PC-3 (cell line): ENCODE results near the gene TMEM121B. TPM values are rescaled to one million over a fixed set of nuclear protein-coding genes. Genes with fewer than 3 reads are reported as not detected.

Experiments
- ATAC-seq: fragments of 200-7000 bp; cut with Tn5 transposase; 2 replicates; pipeline ENCODE4 v1.9.1; 2020; ENCODE audit warnings: mild to moderate bottlenecking, moderate library complexity
- BruUV-seq: library from RNA; stranded (reverse); fragments of 400-500 nt; replicated peaks from 2 replicates; lab custom pipeline; 2021; lab: Mats Ljungman, UMichigan
- CTCF ChIA-PET: fragments of 300-600 bp; sonication (Branson Sonifier 250); formaldehyde crosslinking; loops from one replicate; lab custom pipeline; 2022; ENCODE audit warnings: antibody characterized with exemption; lab: Charles Lee
- POLR2A ChIA-PET: fragments of 300-600 bp; sonication (Branson Sonifier 250); formaldehyde crosslinking; loops from one replicate; lab custom pipeline; 2022; ENCODE audit warnings: antibody characterized with exemption; ENCODE audit not compliant: unreplicated experiment; lab: Charles Lee
- DNase-seq: peaks from one replicate; pipeline ENCODE4 v3.0.0-alpha.2; 2015
- H2AFZ ChIP-seq: fragments of 300-600 bp; sonication (generic); 2 replicates; pipeline ENCODE4 v1.6.0; 2016; ENCODE audit warnings: antibody characterized with exemption, low read length
- H3F3A ChIP-seq: fragments of 300-600 bp; sonication (generic); one replicate; pipeline ENCODE4 v1.6.0; 2017; ENCODE audit warnings: antibody characterized with exemption, low read length, control low read depth, mild to moderate bottlenecking; ENCODE audit not compliant: unreplicated experiment
- H3K27ac ChIP-seq: fragments of 300-600 bp; sonication (generic); 2 replicates; pipeline ENCODE4 v1.5.1; 2016; ENCODE audit warnings: mild to moderate bottlenecking, low read length
- H3K27me3 ChIP-seq: fragments of 300-600 bp; sonication (generic); 2 replicates; pipeline ENCODE4 v1.6.1; 2016; ENCODE audit warnings: low read length, mixed read lengths
- H3K36me3 ChIP-seq: fragments of 300-600 bp; sonication (generic); 2 replicates; pipeline ENCODE4 v1.6.1; 2016; ENCODE audit warnings: low read depth, mixed run types, low read length, mixed read lengths
- H3K4me1 ChIP-seq: fragments of 300-600 bp; sonication (generic); 2 replicates; pipeline ENCODE4 v1.5.1; 2016; ENCODE audit warnings: low read length; ENCODE audit not compliant: insufficient read depth
- H3K4me2 ChIP-seq: fragments of 300-600 bp; sonication (generic); 2 replicates; pipeline ENCODE4 v1.6.0; 2016; ENCODE audit warnings: low read length
- H3K4me3 ChIP-seq: fragments of 300-600 bp; sonication (generic); 2 replicates; pipeline ENCODE4 v1.5.1; 2016; ENCODE audit warnings: mild to moderate bottlenecking, low read length, mixed read lengths
- H3K79me2 ChIP-seq: fragments of 300-600 bp; sonication (generic); 2 replicates; pipeline ENCODE4 v1.6.1; 2017; ENCODE audit warnings: low read length, mixed read lengths
- H3K9ac ChIP-seq: fragments of 300-600 bp; sonication (generic); 2 replicates; pipeline ENCODE4 v1.6.0; 2016; ENCODE audit warnings: mild to moderate bottlenecking, low read length
- H3K9me2 ChIP-seq: fragments of 300-600 bp; sonication (generic); replicated peaks from 2 replicates; pipeline ENCODE4 v1.6.1; 2016; ENCODE audit warnings: mixed run types, low read length, mixed read lengths
- H3K9me3 ChIP-seq: fragments of 300-600 bp; sonication (generic); 2 replicates; pipeline ENCODE4 v1.6.1; 2016; ENCODE audit warnings: low read length, mixed read lengths
- H4K20me1 ChIP-seq: fragments of 300-600 bp; sonication (generic); 2 replicates; pipeline ENCODE4 v1.6.1; 2016; ENCODE audit warnings: low read length, mixed read lengths
- CTCF ChIP-seq: fragments of 300-600 bp; sonication (generic); conservative IDR thresholded peaks from 2 replicates; pipeline ENCODE4 v1.5.1; 2017; ENCODE audit warnings: antibody characterized with exemption, low read depth, mild to moderate bottlenecking, low read length
- EZH2 ChIP-seq: fragments of 300-600 bp; sonication (generic); IDR thresholded peaks from one replicate; pipeline ENCODE4 v1.6.1; 2017; ENCODE audit warnings: antibody characterized with exemption, mild to moderate bottlenecking, low read length; ENCODE audit not compliant: unreplicated experiment
- EZH2phosphoT487 ChIP-seq: fragments of 300-600 bp; sonication (generic); IDR thresholded peaks from 2 replicates; pipeline ENCODE4 v1.6.1; 2018; ENCODE audit warnings: mild to moderate bottlenecking, antibody characterized with exemption, low read length, borderline replicate concordance
- intact Hi-C: fragments of 100-400 bp; cut with micrococcal nuclease; formaldehyde crosslinking; loops from 2 replicates; pipeline ENCODE4 v1.9.0; 2023
- total RNA-seq: library from RNA; depleted of rRNA; stranded (reverse); fragments of >200 nt; gene quantifications from 2 replicates; pipeline ENCODE4 v1.2.3, GENCODE V29; 2014

TMEM121B gene
- total RNA-seq, 1 experiment from 2014 or later, result 0.11 TPM

DNA sequence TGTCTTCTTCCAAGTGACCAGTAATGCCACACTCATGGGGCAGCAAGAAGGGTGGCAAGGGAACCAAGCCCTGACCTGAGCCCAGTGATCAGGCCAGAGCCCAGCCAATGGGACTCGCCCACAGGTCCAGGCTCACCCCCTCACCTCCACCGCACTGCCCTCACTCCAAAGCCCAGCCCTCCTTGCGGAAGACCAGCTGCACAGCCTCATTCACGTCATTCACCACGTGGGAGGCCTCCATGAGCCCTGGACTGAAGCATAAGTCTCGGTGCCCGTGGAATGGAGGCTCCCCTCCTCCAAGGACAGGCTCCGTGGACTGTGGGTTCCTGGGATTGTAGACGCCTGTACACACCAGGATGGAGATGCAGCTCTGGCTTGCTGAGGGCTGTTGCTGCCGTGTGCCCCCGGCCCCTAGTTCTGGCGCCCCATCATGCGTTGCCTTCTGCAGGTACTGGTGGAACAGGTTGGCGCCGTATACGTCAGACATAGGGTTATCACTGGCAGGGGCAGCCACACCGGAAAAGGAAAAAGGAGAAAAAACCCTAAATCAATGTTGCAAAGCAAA, 16.8 kb upstream of the TMEM121B start:
- H3K9me3 ChIP-seq, result no peaks in the 10 kb centered on the region
- no peak for TF ChIP-seq EZH2
- no peak for TF ChIP-seq EZH2phosphoT487
- no peak for TF ChIP-seq CTCF
- H4K20me1 ChIP-seq, result no peaks in the 10 kb centered on the region
- no TSS peak for BruUV-seq
- H3K9me2 ChIP-seq, result no peaks in the 10 kb centered on the region
- H3F3A ChIP-seq, result no peaks in the 10 kb centered on the region
- no peaks in the 10 kb centered on the region for H3K4me1 ChIP-seq
- no peaks in the 10 kb centered on the region for H3K27me3 ChIP-seq
- CTCF ChIA-PET, result interaction anchor here (0.6 kb wide), 1 partner anchor 54 kb away, joined by 4 read pairs; no protein-coding TSS in a partner anchor
- H3K4me3 ChIP-seq, result no peak overlapping the region
- H2AFZ ChIP-seq, result no peak overlapping the region
- no peak overlapping the region for H3K27ac ChIP-seq
- no peaks in the 10 kb centered on the region for H3K79me2 ChIP-seq
- no peak overlapping the region for H3K9ac ChIP-seq
- intact Hi-C loops, result no loop called here
- POLR2A ChIA-PET, result no interaction called here
- ATAC-seq (no peak), DNase-seq (no peak)
- no peaks in the 10 kb centered on the region; the same call in 1 of the 2 replicates for H3K36me3 ChIP-seq
- H3K4me2 ChIP-seq, result no peak overlapping the region

DNA sequence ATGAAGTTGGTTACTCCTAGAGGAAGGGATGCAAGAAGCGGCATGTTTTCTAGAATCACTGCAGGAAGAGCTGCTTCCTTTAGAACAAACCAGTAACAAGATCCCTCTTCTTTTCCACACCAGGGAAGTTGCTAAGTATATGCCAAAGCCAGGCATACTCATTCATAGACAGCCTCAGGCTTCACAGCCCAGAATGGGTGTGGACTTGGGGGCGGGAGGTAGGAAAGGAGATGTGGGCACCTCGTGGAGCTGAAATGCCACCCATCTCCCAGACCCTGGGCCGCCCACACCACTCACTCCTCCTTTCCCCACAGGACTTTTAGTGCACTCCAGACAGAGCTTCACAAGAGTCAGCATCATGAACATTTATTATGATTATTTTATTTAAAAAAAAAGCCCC, 16.0 kb upstream of the TMEM121B start:
- Histone ChIP-seq H3K4me2 (no peak overlapping the region), H3K79me2 (no peaks in the 10 kb centered on the region), H2AFZ (no peak overlapping the region), H3K4me3 (no peak overlapping the region), H3K4me1 (no peaks in the 10 kb centered on the region), H3K36me3 (no peaks in the 10 kb centered on the region; the same call in 1 of the 2 replicates), H3K27me3 (no peaks in the 10 kb centered on the region), H4K20me1 (no peaks in the 10 kb centered on the region), H3K9me2 (no peaks in the 10 kb centered on the region), H3K27ac (no peak overlapping the region), H3F3A (no peaks in the 10 kb centered on the region), H3K9me3 (no peaks in the 10 kb centered on the region), H3K9ac (no peak overlapping the region)
- DNase-seq (no peak), ATAC-seq (no peak)
- BruUV-seq, result no TSS peak
- no peak for TF ChIP-seq CTCF
- no peak for TF ChIP-seq EZH2phosphoT487
- no peak for TF ChIP-seq EZH2
- ChIA-PET POLR2A (no interaction called here), CTCF (interaction anchor here (0.6 kb wide), 1 partner anchor 54 kb away, joined by 4 read pairs; no protein-coding TSS in a partner anchor)
- intact Hi-C loops, result no loop called here

DNA sequence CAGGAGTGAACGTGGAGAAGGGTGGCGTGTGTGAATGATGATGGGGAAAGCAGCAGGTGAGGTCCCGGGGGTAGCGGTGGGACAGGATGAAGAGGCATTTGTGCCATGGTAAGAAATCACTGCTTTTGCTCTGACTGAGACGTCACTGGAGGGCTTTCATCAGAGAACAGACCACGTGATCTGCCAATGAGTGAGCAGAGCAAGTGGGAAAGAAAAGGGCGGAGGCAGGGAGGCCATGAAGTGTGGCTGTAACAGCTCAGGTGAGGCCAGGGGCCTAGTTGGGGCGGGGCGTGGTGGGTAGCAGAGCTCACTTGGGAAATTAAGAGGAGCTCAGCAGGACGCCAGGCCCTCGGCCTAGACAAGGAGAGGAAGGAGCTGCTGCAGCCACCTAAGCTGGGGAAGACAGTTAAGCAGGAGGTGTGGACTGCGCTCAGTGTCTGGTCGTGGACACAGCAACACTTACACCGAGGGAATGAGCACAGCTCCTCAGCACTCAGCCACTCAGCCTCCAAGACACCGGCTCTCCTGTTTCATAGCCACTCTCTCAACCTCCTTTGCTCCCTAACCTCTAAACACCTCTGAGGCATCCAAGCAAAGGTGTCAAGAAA, 14.1 kb upstream of the TMEM121B start:
- no peaks in the 10 kb centered on the region; the same call in 1 of the 2 replicates for H3K36me3 ChIP-seq
- no peaks in the 10 kb centered on the region for H3K79me2 ChIP-seq
- no peak overlapping the region for H3K9ac ChIP-seq
- CTCF ChIA-PET, result no interaction called here
- no peaks in the 10 kb centered on the region for H4K20me1 ChIP-seq
- no peak overlapping the region for H2AFZ ChIP-seq
- no peaks in the 10 kb centered on the region for H3K27me3 ChIP-seq
- H3K4me3 ChIP-seq, result no peak overlapping the region
- ATAC-seq (no peak), DNase-seq (no peak)
- no peak overlapping the region for H3K27ac ChIP-seq
- no peaks in the 10 kb centered on the region for H3K9me3 ChIP-seq
- intact Hi-C loops, result no loop called here
- no peaks in the 10 kb centered on the region for H3K4me1 ChIP-seq
- H3F3A ChIP-seq, result no peaks in the 10 kb centered on the region
- no peak overlapping the region for H3K4me2 ChIP-seq
- TF ChIP-seq EZH2phosphoT487 (no peak), CTCF (no peak), EZH2 (no peak)
- no peaks in the 10 kb centered on the region for H3K9me2 ChIP-seq
- BruUV-seq, result no TSS peak
- POLR2A ChIA-PET, result no interaction called here
